Lower lobe of right lung (tissue), 2 donors: ENCODE results near the gene DUOXA2. TPM values are rescaled to one million over a fixed set of nuclear protein-coding genes. Genes with fewer than 3 reads are reported as not detected.

ENCODE experiments used
- ATAC-seq, 2 donors: fragments of 200-7000 bp; cut with Tn5 transposase; one replicate each; pipeline ENCODE4 v1.9.1; 2020 to 2022; ENCODE audit warnings: mild to moderate bottlenecking in 2 of 2, moderate library complexity in 2 of 2
- DNase-seq: peaks from one replicate; pipeline ENCODE4 v3.0.0-alpha.2; 2020
- H3K27ac ChIP-seq: fragments of 200-600 bp; one replicate; pipeline ENCODE4 v1.8.0; 2022
- H3K27me3 ChIP-seq: fragments of 200-600 bp; one replicate; pipeline ENCODE4 v1.8.0; 2022; ENCODE audit warnings: low read depth
- H3K36me3 ChIP-seq: fragments of 200-600 bp; one replicate; pipeline ENCODE4 v1.8.0; 2022; ENCODE audit warnings: mild to moderate bottlenecking
- H3K4me1 ChIP-seq: fragments of 200-600 bp; one replicate; pipeline ENCODE4 v1.8.0; 2022
- H3K4me3 ChIP-seq: fragments of 200-600 bp; one replicate; pipeline ENCODE4 v1.8.0; 2022; ENCODE audit warnings: mild to moderate bottlenecking
- H3K9me3 ChIP-seq: fragments of 200-600 bp; one replicate; pipeline ENCODE4 v1.8.0; 2022
- intact Hi-C: fragments of 100-400 bp; cut with DNase I; formaldehyde crosslinking; loops from one replicate; pipeline ENCODE4 v1.11.0; 2022
- total RNA-seq: library from RNA; stranded (reverse); fragmentation: NEBNext Ultra II Directional; extraction: Animal tissue kit (Norgen Biotek cat#: 25700); gene quantifications from one replicate; pipeline ENCODE4 v1.2.1, GENCODE V29; 2021
- TF ChIP-seq, protein P1 (sequence below): fragments of 200-600 bp; IDR thresholded peaks from one replicate; pipeline ENCODE4 v1.8.0; 2022; ENCODE audit warnings: antibody characterized with exemption, mild to moderate bottlenecking
- donor health status: DM: no; HTN: yes; CAD: no; lungs with severe emphysema.

The DUOXA2 gene
- total RNA-seq, 1 donor from 2014 or later = not detected

DNA sequence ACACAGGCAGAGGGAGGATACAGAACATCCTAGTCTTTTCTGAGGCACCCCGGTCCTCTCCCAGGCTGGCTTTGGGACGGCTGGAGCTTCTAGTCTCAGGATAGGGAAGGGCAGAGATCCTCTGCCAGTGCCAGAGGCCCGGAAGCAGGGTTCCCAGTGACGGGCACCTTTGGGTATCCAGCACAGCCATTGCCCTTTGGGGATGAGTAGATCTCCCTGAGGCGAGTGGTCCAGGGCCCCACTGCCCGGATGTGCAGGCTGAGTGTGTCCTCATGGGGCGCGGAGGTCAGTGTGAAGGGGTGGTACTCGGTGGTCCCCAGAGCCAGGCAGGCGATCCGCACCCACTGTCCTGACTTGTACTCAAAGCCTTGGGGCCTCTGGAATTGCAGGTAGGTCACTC, 18.5 kb upstream of the DUOXA2 start:
- no peak for DNase-seq
- Histone ChIP-seq H3K4me3 (no peak overlapping the region), H3K9me3 (no peaks in the 10 kb centered on the region), H3K36me3 (no peaks in the 10 kb centered on the region), H3K27me3 (no peaks in the 10 kb centered on the region), H3K27ac (no peak overlapping the region), H3K4me1 (no peaks in the 10 kb centered on the region)
- ATAC-seq = no peak
- intact Hi-C loops = no loop called here
- TF ChIP-seq, protein P1, sequence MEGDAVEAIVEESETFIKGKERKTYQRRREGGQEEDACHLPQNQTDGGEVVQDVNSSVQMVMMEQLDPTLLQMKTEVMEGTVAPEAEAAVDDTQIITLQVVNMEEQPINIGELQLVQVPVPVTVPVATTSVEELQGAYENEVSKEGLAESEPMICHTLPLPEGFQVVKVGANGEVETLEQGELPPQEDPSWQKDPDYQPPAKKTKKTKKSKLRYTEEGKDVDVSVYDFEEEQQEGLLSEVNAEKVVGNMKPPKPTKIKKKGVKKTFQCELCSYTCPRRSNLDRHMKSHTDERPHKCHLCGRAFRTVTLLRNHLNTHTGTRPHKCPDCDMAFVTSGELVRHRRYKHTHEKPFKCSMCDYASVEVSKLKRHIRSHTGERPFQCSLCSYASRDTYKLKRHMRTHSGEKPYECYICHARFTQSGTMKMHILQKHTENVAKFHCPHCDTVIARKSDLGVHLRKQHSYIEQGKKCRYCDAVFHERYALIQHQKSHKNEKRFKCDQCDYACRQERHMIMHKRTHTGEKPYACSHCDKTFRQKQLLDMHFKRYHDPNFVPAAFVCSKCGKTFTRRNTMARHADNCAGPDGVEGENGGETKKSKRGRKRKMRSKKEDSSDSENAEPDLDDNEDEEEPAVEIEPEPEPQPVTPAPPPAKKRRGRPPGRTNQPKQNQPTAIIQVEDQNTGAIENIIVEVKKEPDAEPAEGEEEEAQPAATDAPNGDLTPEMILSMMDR = no peak

DNA sequence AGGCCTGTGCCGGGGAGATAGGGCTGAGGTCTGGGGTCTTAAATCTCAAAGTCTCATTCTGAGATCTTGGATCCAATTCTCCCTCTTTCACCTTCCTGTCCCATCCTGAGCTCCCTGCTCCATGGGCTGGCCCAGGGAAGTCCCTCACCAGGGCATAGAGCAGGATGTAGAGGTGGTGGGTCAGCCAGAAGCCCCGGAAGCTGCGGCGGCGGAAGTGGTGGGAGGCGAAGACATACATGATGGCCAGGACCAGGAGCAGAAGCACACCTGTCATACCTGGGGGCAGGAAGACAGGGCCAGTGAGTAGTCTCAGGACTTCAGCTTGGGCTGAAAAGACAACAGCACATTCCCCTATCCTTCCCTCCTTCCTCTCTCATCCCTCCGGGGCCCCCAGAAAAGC, 16.7 kb upstream of the DUOXA2 start:
- intact Hi-C loops = no loop called here
- no peak overlapping the region for H3K27ac ChIP-seq
- no peaks in the 10 kb centered on the region for H3K4me1 ChIP-seq
- TF ChIP-seq, protein P1 = no peak
- H3K27me3 ChIP-seq = no peaks in the 10 kb centered on the region
- DNase-seq = no peak
- no peak for ATAC-seq
- H3K36me3 ChIP-seq = no peaks in the 10 kb centered on the region
- no peaks in the 10 kb centered on the region for H3K9me3 ChIP-seq
- H3K4me3 ChIP-seq = no peak overlapping the region

DNA sequence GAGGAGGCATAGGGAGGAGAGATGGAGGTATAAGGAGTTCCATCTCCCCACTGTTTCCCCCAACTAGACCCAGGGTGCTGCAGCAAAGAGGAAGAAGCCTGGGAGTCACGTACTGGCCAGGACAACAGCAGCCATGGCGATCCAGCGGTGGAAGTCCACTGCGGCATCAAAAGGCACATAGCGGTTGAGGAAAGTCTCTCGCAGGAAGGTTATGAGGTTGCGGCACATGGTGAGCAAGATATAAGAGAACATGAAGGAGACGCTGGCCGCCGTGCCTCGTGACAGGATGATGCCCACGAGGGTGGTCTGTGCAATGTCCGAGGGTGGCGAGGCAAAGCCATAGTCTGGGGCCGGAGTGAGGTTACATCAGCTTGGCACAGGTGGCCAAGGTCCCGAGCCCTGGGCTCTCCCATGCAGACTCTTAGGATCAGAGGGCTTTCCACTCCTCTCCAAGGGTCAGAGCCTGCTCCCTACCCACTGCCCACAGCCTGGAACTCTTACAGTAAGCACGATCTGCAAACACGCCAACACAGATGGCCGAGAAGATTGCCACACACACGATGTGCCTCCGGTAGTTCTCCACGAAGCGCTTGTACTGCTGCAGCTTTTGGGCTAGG, 14.5 kb upstream of the DUOXA2 start:
- H3K36me3 ChIP-seq = no peaks in the 10 kb centered on the region

DNA sequence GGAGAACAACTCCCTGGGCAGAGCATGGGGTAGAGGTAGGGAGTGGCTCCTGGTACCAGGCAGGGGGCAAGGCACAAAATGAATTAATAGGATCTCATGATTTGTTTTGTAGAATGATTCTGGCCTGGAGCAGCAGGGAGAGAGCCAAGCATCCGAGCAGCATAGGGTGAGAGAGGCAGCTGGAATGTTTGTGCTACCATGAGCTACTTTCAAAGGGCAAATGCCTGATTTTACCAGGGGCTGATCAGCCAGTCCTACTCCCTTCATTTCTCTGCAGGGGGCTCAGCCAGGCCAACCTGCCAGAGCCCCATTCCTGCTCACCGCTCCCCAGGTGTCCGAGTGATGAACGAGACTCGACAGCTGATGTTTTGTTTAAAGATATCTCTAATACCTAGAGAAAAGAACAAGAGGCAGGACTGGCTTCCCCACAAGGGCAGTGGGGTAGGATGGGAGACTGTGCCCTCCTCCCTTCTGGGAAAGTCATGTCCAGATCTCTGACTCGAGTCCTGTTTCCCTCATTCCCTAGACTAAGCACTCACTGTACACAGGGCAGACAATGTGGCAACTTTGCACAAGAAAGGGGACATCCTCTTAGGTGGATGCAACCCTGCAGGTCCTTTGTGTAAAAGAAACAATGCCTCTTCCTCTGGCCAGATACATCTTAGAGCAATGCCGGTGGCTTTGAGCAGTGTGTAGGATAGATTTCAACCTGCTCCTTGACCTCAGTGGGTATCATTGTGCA, 13.1 kb upstream of the DUOXA2 start:
- intact Hi-C loops = no loop called here
- H3K9me3 ChIP-seq = no peaks in the 10 kb centered on the region
- TF ChIP-seq, protein P1 = no peak
- H3K27ac ChIP-seq = no peak overlapping the region
- peaks cover 4% of the 10 kb centered on the region for H3K27me3 ChIP-seq
- no peak for ATAC-seq
- no peak overlapping the region for H3K4me3 ChIP-seq
- no peak for DNase-seq
- H3K36me3 ChIP-seq = no peaks in the 10 kb centered on the region
- H3K4me1 ChIP-seq = no peaks in the 10 kb centered on the region

More for the DNA sequence above, 14.5 kb upstream of the DUOXA2 start:
- DNase-seq (no peak), ATAC-seq (no peak)
- TF ChIP-seq, protein P1 = no peak
- Histone ChIP-seq H3K27ac (no peak overlapping the region), H3K9me3 (no peaks in the 10 kb centered on the region), H3K4me3 (no peak overlapping the region), H3K27me3 (peaks cover 4% of the 10 kb centered on the region), H3K4me1 (no peaks in the 10 kb centered on the region)
- intact Hi-C loops = no loop called here

DNA sequence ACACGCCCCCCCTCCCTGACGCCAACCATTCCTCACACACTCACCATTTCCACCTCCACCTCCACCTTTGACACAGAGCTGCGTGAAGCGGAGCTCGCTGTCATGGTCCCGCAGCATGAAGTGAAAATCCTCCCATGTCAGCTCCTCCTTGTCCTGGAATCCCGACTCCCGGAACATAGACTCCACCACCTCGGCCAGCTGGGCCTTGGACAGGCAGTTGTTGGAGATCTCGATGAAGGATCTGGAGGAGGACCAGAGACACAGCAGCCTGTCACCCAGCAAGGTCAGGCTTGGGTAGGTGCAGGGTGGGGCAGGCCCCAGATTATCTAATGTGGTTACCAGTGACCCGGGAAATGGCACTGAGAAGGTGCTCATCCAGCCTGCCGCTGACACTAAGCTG, 12.4 kb upstream of the DUOXA2 start:
- Histone ChIP-seq H3K9me3 (no peaks in the 10 kb centered on the region), H3K27ac (no peak overlapping the region), H3K36me3 (no peaks in the 10 kb centered on the region), H3K27me3 (peaks cover 4% of the 10 kb centered on the region), H3K4me3 (no peak overlapping the region), H3K4me1 (no peaks in the 10 kb centered on the region)
- ATAC-seq (no peak), DNase-seq (no peak)
- intact Hi-C loops = no loop called here
- TF ChIP-seq, protein P1 = no peak
